T-helper 22 cell (primary cell): Measurements from ENCODE around the gene DAB2IP.

ENCODE experiments used
- DNase-seq: peaks from one replicate; pipeline ENCODE4 v3.0.0-alpha.2; 2020; ENCODE audit warnings: low read depth

Gene DAB2IP

DNA sequence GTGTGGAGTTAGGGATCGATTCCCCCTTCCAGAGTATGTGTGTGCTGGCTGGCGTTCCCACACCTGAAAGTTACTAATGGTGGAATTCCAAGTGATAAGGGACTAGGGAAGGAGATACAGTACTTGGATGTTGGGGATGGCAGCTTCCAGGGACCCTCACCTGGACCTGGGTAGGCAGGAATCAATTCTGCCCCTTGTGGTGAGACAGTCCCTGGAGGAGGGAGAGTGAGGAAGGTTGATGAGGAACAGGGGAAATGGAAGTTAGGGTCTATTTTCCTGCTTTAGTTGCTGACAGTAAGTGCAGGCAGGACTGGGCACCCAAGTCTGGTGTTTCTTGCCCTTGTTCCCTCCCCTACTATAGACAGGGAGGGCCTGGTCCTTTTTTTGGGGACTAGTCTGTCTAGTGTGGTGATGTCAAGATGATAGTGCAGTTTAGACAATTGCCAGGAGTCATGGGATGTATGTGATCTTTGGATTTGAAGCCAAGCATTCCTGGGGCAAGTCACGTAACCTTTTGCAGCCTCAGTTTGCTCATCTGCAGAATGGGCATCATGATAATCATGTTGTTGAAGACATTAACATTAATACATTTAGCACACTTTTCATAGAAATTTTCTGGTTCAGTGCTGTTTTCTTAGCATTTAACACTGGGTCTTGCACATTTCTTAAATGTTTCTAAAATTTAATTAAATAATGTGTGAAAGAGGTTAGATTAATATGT is 51.7 kb downstream of the DAB2IP start:
- no peak for DNase-seq

DNA sequence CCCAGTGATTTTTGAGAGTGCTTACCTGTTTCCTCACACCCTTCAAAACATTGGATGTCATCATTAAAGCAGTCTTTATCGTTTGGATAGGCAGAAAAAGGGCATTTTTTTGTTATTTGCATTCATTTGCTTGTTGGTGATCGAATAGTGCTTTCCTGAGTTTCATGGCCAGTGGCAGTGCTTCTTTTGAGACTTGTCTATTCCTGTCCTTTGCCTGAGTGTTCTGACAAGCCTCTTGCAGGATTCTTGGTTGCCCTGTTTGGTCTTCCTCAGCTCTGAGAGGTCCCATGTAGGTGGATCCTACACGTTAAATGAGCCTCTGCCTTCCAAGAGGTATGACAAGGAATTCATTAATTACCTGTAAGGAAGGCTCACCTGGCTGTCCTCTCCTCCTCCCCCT is 52.8 kb downstream of the DAB2IP start:
- DNase-seq, result no peak

DNA sequence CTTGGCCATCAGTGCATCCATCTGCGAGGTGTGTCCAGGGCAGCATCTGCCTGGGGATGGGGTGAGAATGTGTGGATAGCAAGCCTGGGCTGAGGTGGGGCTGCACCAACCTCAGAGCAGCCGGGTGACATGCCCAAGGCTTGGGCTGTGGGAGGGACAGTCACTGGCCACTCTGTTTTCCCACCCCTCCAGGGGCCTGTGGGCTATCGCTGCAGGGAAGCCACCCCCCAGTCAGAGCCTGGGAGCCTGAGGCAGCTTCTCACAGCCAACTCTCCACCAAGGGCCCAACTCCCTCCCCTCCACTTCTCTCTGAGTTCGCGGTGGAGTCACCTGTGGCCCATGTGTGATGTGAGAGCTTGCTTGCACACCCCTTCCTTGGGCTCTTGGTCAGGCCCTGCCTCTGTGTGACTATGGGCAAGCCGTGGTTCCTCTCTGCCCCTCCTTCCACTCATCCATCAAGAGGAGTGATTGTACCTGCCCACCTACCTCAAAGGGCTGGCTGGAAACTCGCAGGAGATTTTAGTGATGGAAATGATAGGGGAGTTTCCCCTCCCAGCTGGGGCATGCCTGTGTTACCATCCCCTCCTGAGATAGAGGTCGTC is 54.8 kb downstream of the DAB2IP start:
- no peak for DNase-seq

DNA sequence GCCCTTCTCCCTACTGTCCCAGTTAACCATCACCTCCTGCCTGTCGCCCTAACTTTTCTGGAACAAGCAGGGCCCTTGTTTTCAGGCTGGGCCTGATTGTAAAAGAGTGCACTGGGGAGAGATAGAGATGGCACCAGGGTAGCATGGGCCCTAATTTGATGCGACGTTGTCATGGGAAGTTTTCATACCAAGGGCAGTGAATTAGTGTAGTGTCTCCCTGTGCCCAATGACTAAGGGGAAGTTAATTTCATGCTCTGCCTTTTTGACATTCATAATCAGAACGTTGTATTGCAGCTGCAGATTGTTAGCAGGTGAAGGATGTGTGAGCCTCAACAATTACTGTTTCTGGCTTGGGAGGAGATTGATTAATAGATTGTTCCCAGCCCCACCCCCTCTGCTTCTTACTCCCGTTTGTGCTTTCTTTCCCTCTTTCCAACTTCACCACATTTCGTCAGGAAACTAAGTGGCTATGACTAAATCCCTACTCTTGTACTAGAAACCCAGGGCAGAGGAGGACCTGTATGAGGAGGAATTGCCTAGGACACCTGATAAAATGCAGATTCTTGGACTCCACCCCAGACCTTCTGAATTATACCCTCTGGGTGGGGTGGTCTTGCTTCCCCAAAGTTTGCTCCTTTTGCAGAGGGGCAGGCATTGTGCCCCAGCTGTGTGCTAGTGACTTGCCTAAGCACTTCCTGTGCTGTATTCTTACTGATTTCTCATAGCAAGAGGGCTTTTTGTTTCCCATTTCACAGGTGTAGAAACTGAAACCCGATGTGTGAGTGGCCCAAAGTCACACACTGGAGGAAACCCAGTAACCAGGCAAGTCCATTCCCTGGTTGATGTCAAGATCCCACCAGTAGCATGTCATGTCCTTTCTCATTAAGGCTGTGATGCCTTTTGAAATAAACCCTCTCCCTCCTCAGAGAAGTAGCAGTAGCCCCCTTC is 56.3 kb downstream of the DAB2IP start:
- DNase-seq, result no peak

DNA sequence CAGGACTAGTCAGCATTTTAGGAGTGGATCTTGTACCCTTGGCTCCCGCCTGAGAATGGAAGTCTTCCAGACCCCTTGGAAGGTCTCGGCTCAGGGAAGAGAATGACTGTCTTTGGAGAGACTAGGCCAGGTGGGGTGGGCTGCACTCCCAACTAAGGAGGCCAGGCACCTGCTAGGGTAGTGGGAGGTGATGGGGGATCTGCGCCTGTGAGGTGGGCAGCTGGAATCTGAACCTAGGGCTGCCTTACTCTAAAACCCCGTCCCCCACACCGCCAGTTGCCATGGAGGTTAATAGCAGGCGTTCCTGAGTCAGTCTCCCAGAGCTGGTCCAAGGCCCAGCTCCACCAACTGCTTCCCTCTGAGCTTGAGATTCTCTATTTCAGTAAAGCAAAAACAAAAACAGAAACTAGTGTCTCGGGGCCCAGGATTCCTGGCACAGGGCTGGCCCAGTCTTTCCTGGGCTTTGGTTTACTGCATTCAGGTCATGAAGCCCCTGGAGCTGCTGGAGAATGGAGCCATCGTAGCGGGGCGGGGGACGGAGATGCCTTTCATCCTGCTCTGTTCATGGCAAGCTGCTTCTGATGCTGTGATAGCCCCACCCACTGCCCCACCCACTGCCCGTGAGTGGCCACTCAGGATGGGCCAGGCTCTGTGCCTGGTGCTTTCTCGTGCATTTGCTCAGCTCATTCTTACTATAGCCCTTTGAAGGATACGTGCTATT is 57.5 kb downstream of the DAB2IP start:
- DNase-seq, result no peak

DNA sequence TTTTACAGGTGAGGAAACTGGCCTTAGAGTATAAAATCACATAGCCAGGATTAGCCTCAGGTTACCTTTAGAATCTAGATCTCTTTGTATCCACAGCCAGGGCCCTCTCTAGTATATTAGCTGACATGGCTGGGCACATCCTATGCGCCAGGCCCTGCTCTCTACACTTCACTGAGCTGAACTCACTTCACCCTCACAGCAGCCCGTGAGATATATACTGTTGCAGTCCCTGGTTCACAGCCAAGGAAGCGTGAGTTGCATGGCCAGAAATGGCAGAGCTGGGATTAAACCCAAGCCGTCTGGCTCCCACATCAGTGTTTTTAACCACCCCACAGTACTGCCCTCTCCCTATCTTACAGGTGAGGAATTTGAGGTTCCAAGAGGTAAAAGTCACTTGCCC is 58.4 kb downstream of the DAB2IP start:
- no peak for DNase-seq

DNA sequence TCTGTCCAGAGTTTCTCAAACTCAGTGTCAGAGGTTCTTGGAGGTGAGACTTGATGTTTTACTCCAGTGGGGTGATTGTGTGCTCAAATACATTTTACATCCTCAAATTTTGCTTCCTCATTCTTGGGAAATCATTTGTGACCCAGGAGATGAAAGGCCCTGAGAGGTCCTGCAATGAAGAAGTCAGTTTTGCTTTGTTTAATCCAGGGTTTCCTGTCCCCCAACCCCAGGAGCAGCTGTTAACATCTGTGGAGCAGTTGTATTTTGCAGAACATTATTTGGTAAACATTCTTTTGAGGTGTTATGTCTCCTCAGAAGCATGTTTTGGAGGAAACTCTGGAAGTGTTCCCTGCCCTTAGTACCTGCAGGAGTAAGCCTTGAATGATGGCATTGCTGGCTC is 59.8 kb downstream of the DAB2IP start:
- no peak for DNase-seq

DNA sequence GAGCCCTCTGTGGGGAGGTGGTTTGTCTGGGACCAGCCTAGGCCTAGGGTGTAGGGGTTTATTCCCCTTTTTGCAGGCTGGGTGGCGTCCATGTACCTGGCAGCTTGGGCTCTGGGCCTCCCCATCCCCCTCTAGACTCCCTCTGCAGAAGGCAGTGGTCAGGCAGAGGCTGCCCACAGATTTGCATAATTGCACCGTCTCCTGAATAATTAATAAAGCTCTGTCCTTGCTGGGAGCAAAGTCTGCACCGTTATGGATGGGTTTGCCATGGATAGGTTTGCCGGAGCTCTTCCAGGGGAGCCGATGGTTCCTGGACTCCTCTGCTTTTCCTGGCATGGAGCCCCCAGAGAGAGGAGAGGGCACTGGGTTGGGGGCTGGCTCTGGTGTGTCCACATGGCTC is 60.4 kb downstream of the DAB2IP start:
- no peak for DNase-seq

DNA sequence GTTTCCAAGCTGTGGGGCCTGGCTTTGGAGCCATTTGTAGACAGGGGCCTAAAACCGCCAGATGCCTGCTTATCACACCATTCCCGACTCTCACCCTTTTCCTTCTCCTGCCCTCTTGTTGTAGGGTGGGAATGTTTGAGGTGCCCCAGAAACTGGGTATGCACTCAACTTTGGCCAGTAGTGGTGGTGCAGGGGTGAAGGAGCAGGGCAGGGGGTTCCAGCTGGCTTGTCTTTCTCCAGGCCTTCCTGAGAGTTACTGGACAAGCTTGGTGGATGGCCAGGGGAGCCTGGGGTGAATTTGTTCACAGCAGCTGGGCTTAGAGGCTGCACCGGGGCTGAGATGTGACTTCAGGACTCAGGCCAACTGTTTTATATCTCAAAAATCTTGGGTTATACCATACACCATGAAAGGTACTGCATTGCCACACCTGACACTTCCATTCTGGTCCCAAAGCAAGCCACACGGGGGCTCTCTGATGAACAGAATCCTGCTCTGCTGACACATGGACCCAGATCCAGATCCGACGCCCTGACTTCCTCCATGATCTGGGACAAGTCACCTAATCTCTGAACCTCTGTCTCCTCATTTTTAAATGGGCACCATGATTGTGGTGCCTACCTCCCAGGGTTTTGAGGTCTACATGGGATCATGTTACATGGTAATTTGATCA is 62.1 kb downstream of the DAB2IP start:
- DNase-seq, result no peak

DNA sequence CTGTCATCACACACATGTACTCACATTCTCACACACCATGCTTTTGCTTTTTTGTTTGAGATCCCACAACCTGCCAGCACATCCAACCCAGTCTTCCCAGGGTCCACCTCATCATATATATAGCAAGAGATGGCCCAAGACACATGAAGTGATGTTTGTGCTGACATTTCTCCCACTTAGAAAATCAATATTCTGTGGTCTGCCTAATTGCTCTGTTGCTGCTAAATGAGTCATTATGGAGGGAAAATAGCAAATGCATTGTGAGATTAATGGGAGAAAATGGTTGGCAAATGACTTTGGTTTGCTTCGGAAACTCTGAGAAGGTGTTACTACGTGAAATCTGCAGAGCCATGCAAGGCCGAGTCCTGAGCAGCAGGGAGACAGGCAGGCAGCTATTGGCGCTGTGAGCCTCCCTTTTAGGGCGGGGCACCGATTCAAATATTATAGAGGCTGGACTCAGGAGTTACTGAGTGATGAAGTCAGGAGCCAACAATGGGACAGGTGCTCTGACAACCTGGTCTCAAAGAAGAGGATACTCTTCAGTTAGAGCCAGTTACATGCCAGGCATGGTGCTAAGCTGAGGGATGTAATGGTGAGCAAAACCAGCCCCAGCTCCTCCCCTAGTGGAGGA is 62.8 kb downstream of the DAB2IP start:
- no peak for DNase-seq

DNA sequence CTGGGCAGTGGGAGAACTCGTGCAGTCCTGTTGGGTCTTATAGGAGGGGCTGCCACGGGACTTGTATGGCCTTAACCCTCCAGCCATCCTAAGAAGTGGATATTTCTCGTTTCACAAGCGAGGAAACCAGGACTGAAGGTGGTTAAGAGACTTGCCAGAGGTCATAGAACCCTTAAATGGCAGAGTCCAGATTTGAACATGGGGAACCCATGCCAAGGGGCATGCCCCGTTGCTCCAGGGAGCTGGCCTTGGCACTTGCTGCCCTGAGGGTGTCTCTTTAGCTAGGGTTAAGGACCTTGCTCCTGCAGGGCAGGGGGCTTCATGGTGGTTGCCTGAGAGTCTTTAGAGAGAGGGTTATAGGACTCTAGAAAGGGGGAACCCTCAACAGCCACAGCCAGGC is 63.4 kb downstream of the DAB2IP start:
- DNase-seq, result no peak

DNA sequence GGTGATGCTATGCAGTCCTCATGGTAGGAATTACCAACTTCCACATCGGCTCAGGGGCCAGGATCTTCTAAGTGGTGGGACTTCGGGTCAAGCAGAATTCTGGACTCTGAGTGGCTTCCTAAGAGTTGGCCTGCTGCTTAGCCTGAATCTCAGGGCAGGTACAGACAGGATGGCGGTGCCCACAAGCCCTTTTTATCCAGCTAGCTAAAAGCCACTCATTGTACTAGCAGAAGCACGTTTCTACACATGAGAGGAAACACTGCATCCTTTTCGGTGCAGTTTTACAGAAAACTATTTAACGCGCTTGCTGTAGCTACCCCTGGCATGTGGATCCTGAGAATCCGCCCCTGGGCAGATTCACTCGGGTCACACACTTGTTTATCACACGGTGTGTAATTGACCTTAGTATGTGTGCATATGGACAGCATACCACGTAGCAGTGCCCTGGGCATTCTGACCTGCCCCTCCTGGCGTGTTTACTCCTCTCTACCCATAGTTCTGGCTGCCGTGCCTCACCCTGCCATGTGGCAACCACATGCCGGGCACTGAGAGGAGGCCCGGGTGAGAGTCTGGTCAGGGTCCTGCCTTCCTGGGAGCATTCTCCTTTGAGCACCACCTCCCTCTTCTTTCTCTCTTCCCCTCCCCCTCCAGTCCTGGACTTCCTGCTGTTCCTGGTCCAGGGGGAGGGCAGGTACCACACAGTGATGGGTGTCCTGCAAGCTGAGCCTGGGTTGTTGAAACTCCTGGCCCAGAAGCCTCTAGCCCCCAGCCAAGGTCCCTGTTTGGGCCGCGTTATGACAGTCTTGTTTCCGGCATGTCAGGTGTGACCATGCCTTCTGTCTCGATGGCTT is 65.9 kb downstream of the DAB2IP start:
- no peak for DNase-seq

DNA sequence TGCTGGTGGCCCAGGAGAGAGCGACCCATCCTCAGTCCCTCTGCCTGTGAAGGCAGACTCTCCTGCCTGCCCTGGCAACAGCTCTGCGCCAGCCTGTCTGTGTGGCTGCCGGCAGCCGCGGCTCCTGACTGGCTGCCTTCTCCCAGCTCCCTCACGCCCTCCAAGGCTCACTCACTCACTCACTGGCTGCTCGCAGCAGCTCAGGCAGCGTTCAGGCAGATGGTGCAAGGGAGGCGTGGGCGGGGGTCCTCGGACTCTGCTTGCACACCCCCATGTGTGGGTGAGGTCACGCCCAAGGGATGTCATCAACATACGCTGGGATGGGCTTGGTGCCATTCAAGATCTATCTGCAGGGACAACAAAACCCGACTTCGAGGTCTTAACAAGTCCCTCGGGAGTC is 66.7 kb downstream of the DAB2IP start:
- no peak for DNase-seq

DNA sequence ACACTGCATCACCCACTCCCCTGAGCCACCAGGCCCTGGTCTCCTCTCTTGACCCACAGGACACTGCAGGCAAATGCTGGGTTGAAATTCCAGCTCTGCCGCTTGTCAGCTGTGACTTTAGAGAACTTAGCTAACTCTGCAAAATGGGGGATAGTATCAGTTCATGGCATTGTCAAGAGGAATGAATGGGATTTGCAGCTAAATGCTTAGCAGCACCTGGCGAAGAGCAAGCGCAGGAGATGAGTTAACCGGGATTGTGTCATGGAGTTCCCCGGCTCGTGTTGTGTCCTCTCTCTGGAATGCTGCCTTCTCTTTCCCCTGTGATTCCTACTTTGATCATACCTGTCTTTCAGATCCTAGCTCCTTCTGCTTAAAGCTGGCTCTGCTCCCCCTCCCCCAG is 67.1 kb downstream of the DAB2IP start:
- DNase-seq, result no peak

DNA sequence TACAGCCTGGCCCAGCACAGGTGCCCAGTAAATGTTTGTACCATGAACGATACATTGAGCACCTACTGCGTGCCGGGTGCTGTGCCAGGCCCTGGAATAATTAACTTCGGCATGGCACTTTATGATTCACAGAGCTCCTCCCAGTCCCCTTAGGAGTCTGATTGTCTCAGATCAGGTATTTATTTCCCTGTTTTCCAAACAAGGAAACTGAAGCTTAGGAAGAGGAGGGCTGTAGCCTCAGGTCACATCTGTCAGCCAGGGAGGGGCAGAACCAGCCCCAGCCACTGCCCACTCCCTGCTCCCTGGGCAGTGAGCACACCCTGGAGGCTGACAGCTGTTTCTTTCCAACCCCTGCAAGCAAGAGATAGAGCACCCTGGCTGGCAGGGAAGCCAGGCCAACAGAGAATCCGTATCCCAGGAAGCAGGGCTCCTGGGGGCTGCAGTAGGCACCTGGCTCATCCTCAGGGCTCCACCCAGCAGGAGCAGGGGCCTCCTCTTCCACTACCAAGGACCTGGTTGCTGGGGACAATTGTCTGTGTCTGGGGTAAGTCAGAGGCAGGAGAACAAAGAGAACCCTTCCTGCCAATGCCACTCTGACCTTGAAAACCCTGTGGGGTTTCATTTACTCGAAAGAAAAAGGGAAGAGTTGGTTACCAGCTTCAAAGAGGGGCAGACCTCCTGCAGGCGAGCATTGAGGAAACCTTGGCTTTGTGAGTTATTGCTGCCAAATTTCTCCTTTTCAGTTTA is 69.0 kb downstream of the DAB2IP start:
- no peak for DNase-seq

DNA sequence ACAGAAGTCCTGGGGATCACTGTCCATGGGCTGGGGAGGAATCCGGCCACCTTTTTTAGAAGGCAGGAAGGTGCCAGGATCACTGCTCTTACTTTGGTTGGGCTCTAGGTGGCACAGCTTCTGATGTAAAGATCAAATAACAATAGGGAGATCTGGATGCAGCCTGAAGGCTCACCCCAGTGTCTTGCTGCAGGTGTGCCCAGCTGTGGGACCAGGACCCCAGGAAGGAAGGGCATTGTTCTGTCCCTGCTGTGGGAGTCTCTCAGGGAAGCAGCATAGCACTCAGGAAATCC is 69.6 kb downstream of the DAB2IP start:
- no peak for DNase-seq

DNA sequence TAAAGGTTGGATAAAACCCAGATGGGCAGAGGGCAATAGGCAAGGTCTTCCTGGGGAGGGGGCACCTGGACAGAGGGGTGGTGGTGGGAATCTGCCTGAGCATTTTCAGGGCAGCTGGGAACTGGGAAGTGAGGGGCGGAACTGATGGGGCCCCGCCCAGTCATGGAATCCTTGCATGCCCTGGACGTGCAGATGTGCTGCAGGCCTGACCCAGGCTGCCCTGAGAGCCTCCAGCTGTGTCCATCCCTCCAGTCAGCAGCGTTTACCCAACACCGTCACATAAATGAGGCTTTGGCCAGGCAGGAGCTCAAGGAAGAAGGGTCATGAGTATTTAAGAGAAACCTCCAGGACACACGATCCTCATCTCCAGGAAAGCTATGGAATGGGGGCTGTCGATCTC is 70.3 kb downstream of the DAB2IP start:
- no peak for DNase-seq

DNA sequence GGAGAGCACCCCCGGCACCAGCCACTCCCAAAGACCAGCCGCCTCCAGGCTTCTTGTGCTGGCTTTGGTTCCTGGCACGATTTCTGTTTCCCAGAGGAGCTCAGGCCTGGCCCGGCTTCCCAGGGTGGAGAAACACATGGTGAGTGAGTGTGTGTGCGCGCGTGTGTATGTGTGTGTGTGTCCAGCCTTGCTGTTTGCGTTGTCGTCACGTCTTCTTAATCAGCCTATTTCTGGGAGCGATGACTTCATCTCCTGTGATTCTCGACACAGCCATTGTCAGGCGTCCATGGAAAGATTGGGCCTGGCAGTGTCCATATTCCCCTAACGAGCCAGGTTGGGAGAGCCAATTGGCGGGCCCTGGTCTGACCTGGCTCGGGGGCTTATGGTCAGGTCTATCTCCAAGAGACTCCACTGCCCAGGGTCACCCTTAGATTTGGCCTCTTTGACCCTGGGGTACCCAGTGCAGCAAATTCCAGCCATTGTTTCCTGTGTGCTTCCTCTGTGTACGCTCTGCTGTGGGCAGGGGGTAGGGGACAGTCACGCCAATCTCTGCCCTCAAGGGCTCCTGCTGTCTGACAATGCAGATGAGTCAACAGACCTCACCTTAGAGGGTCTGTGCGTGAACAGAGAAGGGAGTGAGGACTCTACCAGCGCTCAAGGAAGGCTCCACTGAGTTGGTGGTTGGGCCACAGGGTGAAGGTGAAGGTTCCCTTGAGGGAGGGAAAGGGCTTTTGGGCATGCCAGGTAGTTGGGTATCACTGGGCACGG is 73.8 kb downstream of the DAB2IP start:
- no peak for DNase-seq
